H1 (cell line): ENCODE results near the gene DCHS1. TPM values are rescaled to one million over a fixed set of nuclear protein-coding genes. Genes with fewer than 3 reads are reported as not detected.

Experiments
- CTCF ChIA-PET: fragments of 300-600 bp; sonication (Branson Sonifier 250); formaldehyde crosslinking; loops from one replicate; lab custom pipeline; 2021; ENCODE audit not compliant: partially characterized antibody; lab: Charles Lee
- POLR2A ChIA-PET: fragments of 300-600 bp; sonication (Branson Sonifier 250); formaldehyde crosslinking; loops from one replicate; lab custom pipeline; 2021; ENCODE audit warnings: inconsistent platforms; ENCODE audit not compliant: partially characterized antibody; lab: Charles Lee
- DNase-seq, 2 experiments: peaks; one replicate each; pipeline versions ENCODE4 v3.0.0 to v3.0.0-alpha.2; 2010 to 2022; ENCODE audit warnings: low spot score in 2 of 2, low read depth in 1 of 2, mixed read lengths in 1 of 2
- FAIRE-seq: peaks from 2 replicates; lab custom pipeline; 2011; peaks lifted over from hg19 to GRCh38; lab: Jason Lieb, UNC
- H2AFZ ChIP-seq: 2 replicates; pipeline ENCODE4 v1.8.1; 2012; ENCODE audit warnings: low read length, inconsistent platforms
- H2AK5ac ChIP-seq: 2 replicates; pipeline ENCODE4 v1.6.1; 2013; ENCODE audit warnings: low read depth, low read length
- H2BK120ac ChIP-seq: replicated peaks from 2 replicates; pipeline ENCODE3; 2013; ENCODE audit warnings: low read depth, low read length, inconsistent platforms
- H2BK12ac ChIP-seq: 2 replicates; pipeline ENCODE4 v1.6.1; 2013; ENCODE audit warnings: low read depth, low read length
- H2BK15ac ChIP-seq: 2 replicates; pipeline ENCODE4 v1.6.1; 2013; ENCODE audit warnings: low read length
- H2BK20ac ChIP-seq: 2 replicates; pipeline ENCODE4 v1.6.1; 2013; ENCODE audit warnings: low read length
- H2BK5ac ChIP-seq: 2 replicates; pipeline ENCODE4 v1.6.1; 2013; ENCODE audit warnings: low read depth, low read length
- H3K14ac ChIP-seq: 2 replicates; pipeline ENCODE4 v1.6.1; 2013; ENCODE audit warnings: inconsistent platforms; ENCODE audit not compliant: insufficient read length
- H3K18ac ChIP-seq: 2 replicates; pipeline ENCODE4 v1.6.1; 2013; ENCODE audit warnings: low read length; ENCODE audit errors: extremely low read depth
- H3K23ac ChIP-seq: 2 replicates; pipeline ENCODE4 v1.6.1; 2013; ENCODE audit warnings: inconsistent platforms; ENCODE audit not compliant: insufficient read length
- H3K23me2 ChIP-seq: 2 replicates; pipeline ENCODE4 v1.6.1; 2013; ENCODE audit warnings: low read depth, low read length
- H3K27ac ChIP-seq: 2 replicates; pipeline ENCODE4 v1.6.1; 2011; ENCODE audit warnings: low read depth, low read length, inconsistent platforms
- H3K27me3 ChIP-seq, 4 experiments: replicated peaks in 1 of 4; 1 replicate in 1 of 4; 2 replicates in 3 of 4; pipeline versions ENCODE4 v1.6.1 to v1.8.1; 2011 to 2013; ENCODE audit warnings: low read length in 3 of 4, mild to moderate bottlenecking in 3 of 4, inconsistent platforms in 2 of 4, mixed read lengths in 2 of 4, moderate library complexity in 1 of 4; ENCODE audit not compliant: control insufficient read depth in 3 of 4, insufficient read depth in 3 of 4; ENCODE audit errors: extremely low read depth in 1 of 4
- H3K36me3 ChIP-seq, 4 experiments: 2 replicates each; pipeline versions ENCODE4 v1.6.1 to v1.8.1; 2011 to 2013; ENCODE audit warnings: mild to moderate bottlenecking in 4 of 4, low read length in 3 of 4, moderate library complexity in 2 of 4, control low read depth in 1 of 4, inconsistent platforms in 1 of 4; ENCODE audit not compliant: insufficient read depth in 4 of 4, control insufficient read depth in 2 of 4
- H3K4ac ChIP-seq: replicated peaks from 2 replicates; pipeline ENCODE3; 2013; ENCODE audit warnings: low read length, low read depth, mixed read lengths, inconsistent platforms; ENCODE audit not compliant: insufficient read length
- H3K4me1 ChIP-seq, 4 experiments: replicated peaks in 1 of 4; 1 replicate in 1 of 4; 2 replicates in 3 of 4; pipeline versions ENCODE4 v1.6.1 to v1.8.1; 2011 to 2013; ENCODE audit warnings: low read length in 3 of 4, inconsistent platforms in 2 of 4, mixed read lengths in 1 of 4; ENCODE audit not compliant: insufficient read depth in 4 of 4, control insufficient read depth in 3 of 4
- H3K4me2 ChIP-seq, 2 experiments: 2 replicates each; pipeline versions ENCODE4 v1.6.1 to v1.8.1; 2011 to 2013; ENCODE audit warnings: low read depth in 2 of 2, low read length in 2 of 2, control low read depth in 1 of 2, inconsistent platforms in 1 of 2, mild to moderate bottlenecking in 1 of 2; ENCODE audit not compliant: insufficient read depth in 1 of 2
- H3K4me3 ChIP-seq, 4 experiments: fragments of 200-600, 300-600 bp in 1 of 4; sonication (generic), shearing (Covaris generic), sonication (Bioruptor Twin) in 1 of 4; 2 replicates each; pipeline versions ENCODE4 v1.5.1 to v1.8.1; 2011 to 2016; ENCODE audit warnings: low read length in 4 of 4, low read depth in 3 of 4, control low read depth in 2 of 4, inconsistent platforms in 2 of 4, mild to moderate bottlenecking in 2 of 4, mixed read lengths in 1 of 4, moderate library complexity in 1 of 4; ENCODE audit not compliant: insufficient read depth in 2 of 4; ENCODE audit errors: extremely low read depth in 1 of 4
- H3K56ac ChIP-seq: replicated peaks from 2 replicates; pipeline ENCODE3; 2013; ENCODE audit warnings: low read depth, mild to moderate bottlenecking, mixed read lengths, low read length, inconsistent platforms; ENCODE audit not compliant: insufficient read length
- H3K79me1 ChIP-seq: 2 replicates; pipeline ENCODE4 v1.6.1; 2013; ENCODE audit warnings: low read depth, low read length, control low read depth
- H3K79me2 ChIP-seq, 2 experiments: 2 replicates each; pipeline versions ENCODE4 v1.6.1 to v1.8.1; 2012 to 2013; ENCODE audit warnings: low read length in 2 of 2, mild to moderate bottlenecking in 2 of 2, inconsistent platforms in 1 of 2; ENCODE audit not compliant: insufficient read depth in 2 of 2, control insufficient read depth in 1 of 2
- H3K9ac ChIP-seq, 4 experiments: replicated peaks in 1 of 4; 1 replicate in 1 of 4; 2 replicates in 3 of 4; pipeline versions ENCODE4 v1.6.1 to v1.8.1; 2011 to 2013; ENCODE audit warnings: low read depth in 3 of 4, low read length in 3 of 4, control low read depth in 2 of 4, mild to moderate bottlenecking in 2 of 4, moderate library complexity in 2 of 4, inconsistent platforms in 1 of 4; ENCODE audit errors: extremely low read depth in 1 of 4
- H3K9me3 ChIP-seq, 2 experiments: 2 replicates each; pipeline versions ENCODE4 v1.6.1 to v1.8.1; 2012 to 2013; ENCODE audit warnings: mild to moderate bottlenecking in 2 of 2, moderate library complexity in 2 of 2, control low read depth in 1 of 2, inconsistent platforms in 1 of 2, low read depth in 1 of 2, low read length in 1 of 2, mixed read lengths in 1 of 2; ENCODE audit not compliant: insufficient read depth in 2 of 2
- H4K20me1 ChIP-seq, 2 experiments: replicated peaks in 1 of 2; 2 replicates each; pipeline versions ENCODE3 to v1.8.1; 2011 to 2013; ENCODE audit warnings: inconsistent platforms in 2 of 2, low read length in 2 of 2, mild to moderate bottlenecking in 1 of 2; ENCODE audit not compliant: insufficient read depth in 2 of 2, control insufficient read depth in 1 of 2
- H4K5ac ChIP-seq: 2 replicates; pipeline ENCODE4 v1.6.1; 2013; ENCODE audit warnings: low read length, low read depth, mixed read lengths, inconsistent platforms; ENCODE audit not compliant: insufficient read length
- H4K8ac ChIP-seq: 2 replicates; pipeline ENCODE4 v1.8.0; 2013; ENCODE audit warnings: mild to moderate bottlenecking, moderate library complexity, low read length, inconsistent platforms; ENCODE audit not compliant: insufficient read depth; ENCODE audit errors: extremely low read depth
- H4K91ac ChIP-seq: replicated peaks from 2 replicates; pipeline ENCODE3; 2013; ENCODE audit warnings: low read length, mixed read lengths, inconsistent platforms; ENCODE audit not compliant: insufficient read length
- ASH2L ChIP-seq: fragments of 200-600, 300-600 bp; sonication (generic); IDR thresholded peaks from one replicate; pipeline ENCODE4 v1.7.1; 2017; ENCODE audit warnings: low read length
- BACH1 ChIP-seq: IDR thresholded peaks from 2 replicates; pipeline ENCODE4 v1.6.1; 2012; ENCODE audit warnings: low read length, improper control_type of control experiment
- CBX8 ChIP-seq: fragments of 300-800, 300-1000 bp; sonication (generic); IDR thresholded peaks from 2 replicates; pipeline ENCODE4 v1.7.1; 2016; ENCODE audit warnings: low read depth, low read length, borderline replicate concordance
- CHD2 ChIP-seq: IDR thresholded peaks from 2 replicates; pipeline ENCODE4 v1.6.1; 2012; ENCODE audit warnings: low read length, improper control_type of control experiment
- EGR1 ChIP-seq: IDR thresholded peaks from 2 replicates; pipeline ENCODE4 v1.6.1; 2011; ENCODE audit warnings: low read depth, low read length, borderline replicate concordance
- EP300 ChIP-seq, 2 experiments: IDR thresholded peaks; 1 replicate in 1 of 2; 2 replicates in 1 of 2; pipeline ENCODE4 v1.6.1; 2011 to 2012; ENCODE audit warnings: low read depth in 2 of 2, low read length in 2 of 2, mild to moderate bottlenecking in 2 of 2, borderline replicate concordance in 1 of 2, inconsistent platforms in 1 of 2, moderate library complexity in 1 of 2
- JUND ChIP-seq: IDR thresholded peaks from 2 replicates; pipeline ENCODE4 v1.6.1; 2011; ENCODE audit warnings: mild to moderate bottlenecking, improper control_type of control experiment, low read length
- POLR2A ChIP-seq, 2 experiments: IDR thresholded peaks; 1 replicate in 1 of 2; 2 replicates in 1 of 2; pipeline ENCODE4 v1.6.1; 2011; ENCODE audit warnings: low read depth in 2 of 2, low read length in 2 of 2, mild to moderate bottlenecking in 2 of 2; ENCODE audit errors: control extremely low read depth in 1 of 2
- POLR2AphosphoS5 ChIP-seq: IDR thresholded peaks from 2 replicates; pipeline ENCODE4 v1.6.1; 2011; ENCODE audit warnings: low read depth, low read length
- SIN3A ChIP-seq, 2 experiments: IDR thresholded peaks in 1 of 2; conservative IDR thresholded peaks in 1 of 2; 2 replicates each; pipeline ENCODE4 v1.6.1; 2011 to 2012; ENCODE audit warnings: low read length in 2 of 2, improper control_type of control experiment in 1 of 2, low read depth in 1 of 2, mild to moderate bottlenecking in 1 of 2
- SIRT6 ChIP-seq: IDR thresholded peaks from one replicate; pipeline ENCODE4 v1.7.1; 2012; ENCODE audit warnings: low read length, inconsistent platforms
- SRF ChIP-seq: IDR thresholded peaks from 2 replicates; pipeline ENCODE4 v1.6.1; 2011; ENCODE audit warnings: mild to moderate bottlenecking, low read depth, low read length, moderate library complexity
- ZNF274 ChIP-seq: IDR thresholded peaks from 2 replicates; pipeline ENCODE4 v1.7.0; 2012; ENCODE audit warnings: low read length, borderline replicate concordance; ENCODE audit errors: extremely low read depth
- WGBS, 2 experiments: shearing (Covaris generic) in 1 of 2; methylation state at CpG; one replicate each; pipeline versions ENCODE4 v1.1.6 to v1.1.7; 2013 to 2015; ENCODE audit warnings: low lambda C conversion rate in 2 of 2, mixed read lengths in 2 of 2, inconsistent platforms in 1 of 2, low coverage in 1 of 2, missing lambda C conversion rate in 1 of 2; ENCODE audit not compliant: insufficient replicate concordance in 2 of 2, insufficient coverage in 1 of 2, insufficient read length in 1 of 2; ENCODE audit errors: extremely low coverage in 1 of 2, missing lambda C conversion rate in 1 of 2; 5-methylcytosine and 5-hydroxymethylcytosine counted together
- polyA plus RNA-seq, 7 experiments: library from polyadenylated mRNA; depleted of rRNA in 3 of 7; stranded (reverse) in 5 of 7; unstranded in 2 of 7; fragments of >200 nt in 5 of 7; fragments of 200-250 nt in 2 of 7; gene quantifications; 1 replicate in 5 of 7; 2 replicates in 1 of 7; 4 replicates in 1 of 7; pipeline versions ENCODE4 v1.2.1 to v1.2.3, GENCODE V29; 2011 to 2013; ENCODE audit warnings: missing spikeins in 2 of 7, mixed read lengths in 2 of 7
- total RNA-seq: library from RNA; stranded (reverse); fragmentation: NEBNext Ultra II Directional; extraction: Animal tissue kit (Norgen Biotek cat#: 25700); gene quantifications from 2 replicates; pipeline ENCODE4 v1.2.1, GENCODE V29; 2021
- TF ChIP-seq, protein P1 (sequence below): IDR thresholded peaks from 2 replicates; pipeline ENCODE4 v1.6.1; 2011; ENCODE audit warnings: low read length, improper control_type of control experiment

The DCHS1 gene
- total and polyA plus RNA-seq, 2 of the 8 experiments (the other 6 are each of a cell fraction or from before 2014, with no cell fraction given): 8.2 to 10.5 TPM

DNA sequence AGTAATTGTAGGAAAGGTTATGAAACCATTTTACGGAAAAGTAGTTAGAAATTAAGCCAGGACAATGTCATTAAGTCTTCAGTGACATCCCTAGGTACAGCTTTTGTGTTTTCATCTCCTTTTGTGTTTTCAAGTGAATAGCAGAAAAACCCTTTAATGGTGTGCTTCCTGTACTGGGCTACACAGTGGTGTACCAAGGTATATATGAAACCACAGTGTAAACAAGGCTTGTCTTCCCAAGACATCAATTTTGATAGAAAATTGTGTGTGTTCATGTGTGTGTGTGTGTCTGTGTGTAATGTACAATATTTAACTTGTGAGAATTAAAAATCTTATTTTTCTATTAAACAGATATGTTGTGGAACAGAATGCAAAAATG, 18.6 kb upstream of the DCHS1 start:
- Histone ChIP-seq H3K4me2 (no peak overlapping the region), H2BK120ac (no peak overlapping the region), H2BK15ac (no peak overlapping the region), H3K9me3 (no peaks in the 10 kb centered on the region), H3K36me3 (no peaks in the 10 kb centered on the region), H3K79me1 (no peaks in the 10 kb centered on the region), H4K5ac (no peak overlapping the region), H3K23me2 (no peaks in the 10 kb centered on the region), H3K27ac (no peak overlapping the region), H2BK20ac (no peak overlapping the region), H2AFZ (no peak overlapping the region), H3K4me1 (no peaks in the 10 kb centered on the region), H4K20me1 (peaks cover 0 to 1% of the 10 kb centered on the region in 2 experiments), H3K56ac (no peak overlapping the region), H3K23ac (no peak overlapping the region), H3K14ac (no peak overlapping the region), H3K18ac (no peak overlapping the region), H4K91ac (no peak overlapping the region), H3K9ac (no peak overlapping the region), H2AK5ac (no peak overlapping the region), H3K27me3 (no peaks in the 10 kb centered on the region; a peak in 1 of 7 replicates), H3K4ac (no peak overlapping the region), H3K79me2 (no peaks in the 10 kb centered on the region), H2BK5ac (no peak overlapping the region), H3K4me3 (no peak overlapping the region), H2BK12ac (no peak overlapping the region), H4K8ac (no peak overlapping the region)
- POLR2A ChIA-PET: interaction anchor here (1.2 to 1.3 kb wide), 2 partner anchors 9 to 64 kb away, joined by 3 to 4 read pairs; partner anchors contain the start of gene MRPL17
- DNase-seq (no peak), FAIRE-seq (no peak)
- CTCF ChIA-PET: interaction anchor here (0.6 to 1.4 kb wide), 5 partner anchors 9 to 230 kb away, joined by 3 to 4 read pairs (median 4); partner anchors contain the start of gene MRPL17
- 88% methylated on average over 1 of the region's 1 CpG; no CpG with 5 or more reads in 1 of the 2 experiments for WGBS, 2 experiments
- no peak for TF ChIP-seq POLR2AphosphoS5
- TF ChIP-seq CHD2: no peak
- TF ChIP-seq SIN3A (conservative IDR thresholded peaks at IDR 0.05 in 1 of 2, IDR thresholded peaks at IDR 0.05 in 1 of 2; ENCODE audit: low read depth in 1 of 2, low read length in 2 of 2): no peak
- TF ChIP-seq BACH1: no peak
- TF ChIP-seq EP300 (IDR thresholded peaks at IDR 0.05; ENCODE audit: borderline replicate concordance in 1 of 2, low read depth in 2 of 2, low read length in 2 of 2): no peak
- TF ChIP-seq CBX8: no peak
- TF ChIP-seq JUND: no peak
- no peak for TF ChIP-seq SIRT6
- TF ChIP-seq SRF: no peak
- TF ChIP-seq, protein P1, sequence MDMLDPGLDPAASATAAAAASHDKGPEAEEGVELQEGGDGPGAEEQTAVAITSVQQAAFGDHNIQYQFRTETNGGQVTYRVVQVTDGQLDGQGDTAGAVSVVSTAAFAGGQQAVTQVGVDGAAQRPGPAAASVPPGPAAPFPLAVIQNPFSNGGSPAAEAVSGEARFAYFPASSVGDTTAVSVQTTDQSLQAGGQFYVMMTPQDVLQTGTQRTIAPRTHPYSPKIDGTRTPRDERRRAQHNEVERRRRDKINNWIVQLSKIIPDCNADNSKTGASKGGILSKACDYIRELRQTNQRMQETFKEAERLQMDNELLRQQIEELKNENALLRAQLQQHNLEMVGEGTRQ: no peak
- no peak for TF ChIP-seq POLR2A (IDR thresholded peaks at IDR 0.05; ENCODE audit: control extremely low read depth in 1 of 2, low read depth in 2 of 2, low read length in 2 of 2)
- TF ChIP-seq EGR1: no peak
- TF ChIP-seq ZNF274: no peak
- no peak for TF ChIP-seq ASH2L
